ENCODE data around the gene HCFC1R1.

The HCFC1R1 gene

DNA sequence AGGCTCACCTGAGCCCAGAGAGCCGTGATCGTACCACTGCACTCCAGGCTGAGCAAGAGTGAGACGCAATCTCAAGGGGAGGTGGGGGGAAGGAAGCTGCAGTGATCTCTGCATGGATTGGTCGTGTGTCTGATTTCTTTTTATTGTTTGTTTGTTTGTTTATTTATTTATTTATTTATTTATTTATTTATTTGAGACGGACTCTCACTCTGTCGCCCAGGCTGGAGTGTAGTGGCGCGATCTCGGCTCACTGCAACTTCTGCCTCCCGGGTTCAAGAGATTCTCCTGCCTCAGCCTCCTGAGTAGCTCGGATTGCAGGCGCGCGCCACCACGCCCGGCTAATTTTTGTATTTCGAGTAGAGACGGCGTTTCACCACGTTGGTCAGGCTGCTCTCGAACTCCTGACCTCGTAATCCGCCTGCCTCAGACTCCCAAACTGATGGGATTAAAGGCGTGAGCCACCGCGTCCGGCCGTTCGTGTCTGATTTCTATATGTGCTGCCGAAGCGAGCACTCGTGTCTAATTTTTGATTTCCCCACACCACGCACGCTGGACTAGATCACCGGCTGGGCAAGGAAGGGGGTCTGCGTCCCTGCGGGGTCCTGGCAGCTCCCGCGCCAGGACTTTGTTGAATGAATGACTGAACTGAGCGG lies 4.0 kb downstream of the HCFC1R1 start (continued):
- TF ChIP-seq PRDM1 (tag by site-specific recombination; IDR thresholded peaks at IDR 0.05) (no peak), ZNF514 (tag by site-specific recombination; IDR thresholded peaks at IDR 0.05) (peak; percentile 89; the same call in 1 of the 2 replicates), EGR2 (tag by site-specific recombination; IDR thresholded peaks at IDR 0.05; ENCODE audit: low read depth) (no peak), ZNF398 (tag by site-specific recombination; IDR thresholded peaks at IDR 0.05) (no peak)

DNA sequence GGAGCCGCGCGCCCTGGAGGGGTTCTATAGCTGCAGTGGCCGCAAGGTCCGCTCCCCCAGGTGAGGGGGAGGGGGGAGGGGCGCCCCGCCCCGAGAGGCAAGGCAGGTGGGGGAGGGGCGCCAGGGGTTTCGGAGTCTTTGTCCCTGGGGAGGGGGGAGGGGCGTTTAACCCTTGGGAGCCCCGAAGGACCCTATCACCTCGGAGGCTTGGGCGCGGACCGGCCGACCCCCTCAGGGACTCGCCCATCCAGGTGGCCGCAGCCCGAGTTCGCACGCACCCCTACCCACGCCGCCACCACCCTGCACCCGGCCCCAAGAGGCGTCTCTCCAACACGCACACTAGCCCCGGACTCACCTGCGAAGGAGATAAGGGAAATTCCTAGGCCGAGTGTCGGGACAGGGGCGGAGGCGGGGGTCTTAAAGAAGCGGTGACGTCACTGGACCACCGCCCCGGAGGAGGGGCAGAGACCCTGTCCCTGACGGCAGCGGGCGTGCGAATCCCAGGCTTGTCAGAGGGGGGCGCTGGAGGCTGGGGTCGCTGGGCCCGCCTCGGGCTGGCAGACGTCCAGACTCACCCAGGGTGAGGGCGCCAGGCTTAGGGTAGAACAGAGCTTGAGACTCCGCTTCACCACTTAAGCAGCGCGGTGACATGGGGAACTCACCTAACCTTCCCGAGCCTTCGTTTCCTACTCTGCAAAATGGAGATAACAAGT lies 5.8 kb downstream of the HCFC1R1 start, which contains the start of gene CLDN6:
Gene CLDN6, minus strand, starts transcription at position 390 of the 713 bp plus-strand sequence. CDS start 2,162 bp downstream, outside the sequence.
- Histone ChIP-seq H3K4me1 (ENCODE audit: control insufficient read depth, insufficient read depth, low read length) (peaks cover 18% of the 10 kb centered on the region), H3K36me3 (ENCODE audit: control insufficient read depth in 2 of 2, insufficient read depth in 1 of 2, low read length in 2 of 2) (no peaks in the 10 kb centered on the region), H3K4me3 (ENCODE audit: low read depth, low read length) (no peak within 1 kb of the TSS), H3K9me3 (ENCODE audit: control insufficient read depth, insufficient read depth, low read depth, low read length) (no peaks in the 10 kb centered on the region), H3K27ac (ENCODE audit: extremely low read depth, low read depth, low read length) (no peak within 1 kb of the TSS)
- TF ChIP-seq ZBTB6 (tag by site-specific recombination; IDR thresholded peaks at IDR 0.05) (no peak), ZNF692 (tag by site-specific recombination; IDR thresholded peaks at IDR 0.05) (peak; percentile 39; the same call in 1 of the 2 replicates), ZNF138 (tag by site-specific recombination; IDR thresholded peaks at IDR 0.05; ENCODE audit: borderline replicate concordance) (no peak), KLF10 (tag by site-specific recombination; IDR thresholded peaks at IDR 0.05) (no peak)
- POLR2A ChIA-PET, result interaction anchor here (11.9 kb wide), 1 partner anchor 13 kb away, joined by 247 read pairs; no protein-coding TSS in a partner anchor
- CTCF ChIA-PET, result interaction anchor here (1.2 to 2.5 kb wide), 3 partner anchors 10 to 32 kb away, joined by 4 to 20 read pairs (median 5); no protein-coding TSS in a partner anchor

DNA sequence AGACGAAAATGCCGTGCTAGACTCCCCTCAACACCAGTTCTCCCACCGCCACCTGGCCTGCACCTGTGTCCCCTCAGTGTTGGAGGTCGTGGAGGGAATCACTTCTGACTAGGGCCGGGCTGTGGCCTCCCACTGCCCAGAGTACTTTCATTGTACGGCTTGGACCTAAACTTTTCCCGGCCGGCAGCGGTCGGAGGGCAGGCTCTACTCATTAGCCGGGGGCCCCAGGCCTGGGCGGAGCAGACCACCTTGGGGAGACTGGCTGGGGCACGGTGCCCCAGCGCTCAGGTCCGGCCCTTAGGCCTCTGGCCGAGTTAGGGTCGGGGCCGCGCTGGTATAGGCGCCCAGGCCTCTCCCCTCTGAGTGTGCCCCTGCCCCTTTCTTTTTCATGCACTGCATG lies 6.4 kb downstream of the HCFC1R1 start:
- ChIA-PET POLR2A (no interaction called here), CTCF (no interaction called here)
- TF ChIP-seq KLF10 (tag by site-specific recombination; IDR thresholded peaks at IDR 0.05) (no peak), TSHZ1 (tag by site-specific recombination; IDR thresholded peaks at IDR 0.05; ENCODE audit: borderline replicate concordance) (no peak), ZNF548 (tag by site-specific recombination; IDR thresholded peaks at IDR 0.05) (no peak), RBAK (tag by site-specific recombination; IDR thresholded peaks at IDR 0.05) (no peak), SP7 (tag by site-specific recombination; IDR thresholded peaks at IDR 0.05) (no peak), ZNF433 (tag by site-specific recombination; IDR thresholded peaks at IDR 0.05; ENCODE audit: low read depth) (no peak), ZNF280C (tag by site-specific recombination; IDR thresholded peaks at IDR 0.05) (no peak), ZBTB8A (tag by site-specific recombination; IDR thresholded peaks at IDR 0.05) (no peak), ZNF174 (tag by site-specific recombination; IDR thresholded peaks at IDR 0.05) (no peak), MYNN (tag by site-specific recombination; IDR thresholded peaks at IDR 0.05; ENCODE audit: borderline replicate concordance) (no peak), ATF2 (tag by site-specific recombination; IDR thresholded peaks at IDR 0.05; ENCODE audit: low read depth) (no peak)
- H3K4me1 ChIP-seq (ENCODE audit: control insufficient read depth, insufficient read depth, low read length), result peaks cover 12% of the 10 kb centered on the region
- H3K27ac ChIP-seq (ENCODE audit: extremely low read depth, low read depth, low read length), result no peak overlapping the region
- H3K36me3 ChIP-seq (ENCODE audit: control insufficient read depth in 2 of 2, insufficient read depth in 1 of 2, low read length in 2 of 2), result no peaks in the 10 kb centered on the region
- H3K4me3 ChIP-seq (ENCODE audit: low read depth, low read length), result no peak overlapping the region
- H3K9me3 ChIP-seq (ENCODE audit: control insufficient read depth, insufficient read depth, low read depth, low read length), result no peaks in the 10 kb centered on the region

Data from HEK293 (cell line).